Astrocyte (in vitro differentiated cells and primary cell): Measurements from ENCODE around the gene KPNA4. TPM values are rescaled to one million over a fixed set of nuclear protein-coding genes. Genes with fewer than 3 reads are reported as not detected.

Experiments used
- DNase-seq: peaks from one replicate; pipeline ENCODE4 v3.0.0-alpha.2; 2010; ENCODE audit warnings: low read depth
- FAIRE-seq: peaks from 2 replicates; lab custom pipeline; 2011; peaks lifted over from hg19 to GRCh38; lab: Jason Lieb, UNC
- H2AFZ ChIP-seq: 2 replicates; pipeline ENCODE4 v1.6.0; 2012; ENCODE audit warnings: low read depth, low read length, inconsistent platforms
- H3K27ac ChIP-seq: 2 replicates; pipeline ENCODE4 v1.5.1; 2011; ENCODE audit warnings: low read depth, low read length, inconsistent platforms
- H3K27me3 ChIP-seq: 2 replicates; pipeline ENCODE4 v1.6.0; 2011; ENCODE audit warnings: low read length, inconsistent platforms; ENCODE audit not compliant: insufficient read depth
- H3K36me3 ChIP-seq: 2 replicates; pipeline ENCODE4 v1.5.1; 2011; ENCODE audit warnings: low read length, inconsistent platforms; ENCODE audit not compliant: insufficient read depth
- H3K4me1 ChIP-seq: 2 replicates; pipeline ENCODE4 v1.5.1; 2011; ENCODE audit warnings: low read length, inconsistent platforms; ENCODE audit not compliant: insufficient read depth
- H3K4me2 ChIP-seq: 2 replicates; pipeline ENCODE4 v1.6.0; 2012; ENCODE audit warnings: low read length, inconsistent platforms
- H3K4me3 ChIP-seq: 2 replicates; pipeline ENCODE4 v1.5.1; 2011; ENCODE audit warnings: low read depth, mild to moderate bottlenecking, low read length, inconsistent platforms; ENCODE audit not compliant: insufficient read depth
- H3K79me2 ChIP-seq: 2 replicates; pipeline ENCODE4 v1.6.0; 2012; ENCODE audit warnings: mild to moderate bottlenecking, low read length, inconsistent platforms; ENCODE audit not compliant: insufficient read depth
- H3K9ac ChIP-seq: 2 replicates; pipeline ENCODE4 v1.6.0; 2012; ENCODE audit warnings: mild to moderate bottlenecking, low read length, inconsistent platforms
- H3K9me3 ChIP-seq: 2 replicates; pipeline ENCODE4 v1.5.1; 2012; ENCODE audit warnings: low read depth, mild to moderate bottlenecking, low read length, inconsistent platforms; ENCODE audit not compliant: insufficient read depth
- H4K20me1 ChIP-seq: 2 replicates; pipeline ENCODE4 v1.6.0; 2012; ENCODE audit warnings: low read length, inconsistent platforms; ENCODE audit not compliant: insufficient read depth
- H3K27ac Mint-ChIP-seq: one replicate; pipeline ENCODE4 v1.8.0; 2021; ENCODE audit warnings: mild to moderate bottlenecking, mixed read lengths; ENCODE audit not compliant: unreplicated experiment
- H3K27me3 Mint-ChIP-seq: one replicate; pipeline ENCODE4 v1.8.0; 2021; ENCODE audit warnings: low read depth, mixed read lengths; ENCODE audit not compliant: unreplicated experiment
- H3K36me3 Mint-ChIP-seq: one replicate; pipeline ENCODE4 v1.8.0; 2021; ENCODE audit warnings: low read depth, mixed read lengths; ENCODE audit not compliant: unreplicated experiment
- H3K4me1 Mint-ChIP-seq: one replicate; pipeline ENCODE4 v1.8.0; 2021; ENCODE audit warnings: low read depth, mixed read lengths; ENCODE audit not compliant: unreplicated experiment
- H3K4me3 Mint-ChIP-seq: one replicate; pipeline ENCODE4 v1.8.0; 2021; ENCODE audit warnings: mild to moderate bottlenecking, moderate library complexity, mixed read lengths; ENCODE audit not compliant: unreplicated experiment
- H3K9me3 Mint-ChIP-seq: one replicate; pipeline ENCODE4 v1.8.0; 2021; ENCODE audit warnings: mild to moderate bottlenecking, mixed read lengths; ENCODE audit not compliant: unreplicated experiment
- CTCF ChIP-seq: IDR thresholded peaks from 2 replicates; pipeline ENCODE4 v1.5.1; 2011; ENCODE audit warnings: low read depth, mild to moderate bottlenecking, inconsistent platforms, low read length, moderate library complexity; ENCODE audit not compliant: insufficient read depth
- EZH2 ChIP-seq: IDR thresholded peaks from 2 replicates; pipeline ENCODE4 v1.6.1; 2012; ENCODE audit warnings: mild to moderate bottlenecking, low read length, inconsistent platforms; ENCODE audit not compliant: insufficient read depth
- total RNA-seq: library from RNA; stranded (reverse); gene quantifications from 2 replicates; pipeline ENCODE4 v1.2.1, GENCODE V29; 2021

Gene KPNA4
- total RNA-seq, 1 donor from 2014 or later = 105 TPM

- H3K27ac ChIP-seq = peak overlapping the region; percentile 68
- peaks cover 39% of the 10 kb centered on the region for H3K4me1 ChIP-seq
- H3K4me1 Mint-ChIP-seq = no peaks in the 10 kb centered on the region
- H3K36me3 Mint-ChIP-seq = peaks cover 4% of the 10 kb centered on the region
- FAIRE-seq = no peak
- H3K27me3 ChIP-seq = no peaks in the 10 kb centered on the region
- H3K27ac Mint-ChIP-seq = no peak overlapping the region
- peak overlapping the region; percentile 79 for H3K4me2 ChIP-seq
- H3K9me3 ChIP-seq = peaks cover 9% of the 10 kb centered on the region
- H3K9ac ChIP-seq = no peak overlapping the region
- no peaks in the 10 kb centered on the region for H3K36me3 ChIP-seq
- H3K4me3 Mint-ChIP-seq = no peak overlapping the region
- TF ChIP-seq CTCF (no peak), EZH2 (no peak)
- peak; percentile 41 for DNase-seq
- H2AFZ ChIP-seq = no peak overlapping the region
- H3K9me3 Mint-ChIP-seq = peaks cover 23% of the 10 kb centered on the region
- H3K4me3 ChIP-seq = no peak overlapping the region
- H3K79me2 ChIP-seq = no peaks in the 10 kb centered on the region
- H4K20me1 ChIP-seq = no peaks in the 10 kb centered on the region
- H3K27me3 Mint-ChIP-seq = no peaks in the 10 kb centered on the region
Observed at GRCh38 chr3:160472344-160472743, 93.0 kb downstream of the KPNA4 start.

- Mint-ChIP-seq H3K4me3 (no peak overlapping the region), H3K36me3 (peaks cover 4% of the 10 kb centered on the region), H3K9me3 (peaks cover 23% of the 10 kb centered on the region), H3K27me3 (no peaks in the 10 kb centered on the region), H3K4me1 (no peaks in the 10 kb centered on the region), H3K27ac (no peak overlapping the region)
- no peak overlapping the region for H3K27ac ChIP-seq
- TF ChIP-seq EZH2 (no peak), CTCF (no peak)
- no peaks in the 10 kb centered on the region for H3K79me2 ChIP-seq
- no peak overlapping the region for H3K9ac ChIP-seq
- H3K4me3 ChIP-seq = no peak overlapping the region
- DNase-seq (no peak), FAIRE-seq (no peak)
- peaks cover 38% of the 10 kb centered on the region for H3K4me1 ChIP-seq
- peak overlapping the region; percentile 79 for H3K4me2 ChIP-seq
- peaks cover 9% of the 10 kb centered on the region for H3K9me3 ChIP-seq
- H2AFZ ChIP-seq = no peak overlapping the region
- H3K36me3 ChIP-seq = no peaks in the 10 kb centered on the region
- H3K27me3 ChIP-seq = no peaks in the 10 kb centered on the region
- no peaks in the 10 kb centered on the region for H4K20me1 ChIP-seq
Observed at GRCh38 chr3:160471892-160472291, 93.5 kb downstream of the KPNA4 start.

- H3K4me3 Mint-ChIP-seq = no peak overlapping the region
Observed at GRCh38 chr3:160470181-160470580, 95.2 kb downstream of the KPNA4 start.

More at GRCh38 chr3:160470181-160470580, 95.2 kb downstream of the KPNA4 start:
- Histone ChIP-seq H4K20me1 (no peaks in the 10 kb centered on the region), H3K9ac (no peak overlapping the region), H3K27ac (no peak overlapping the region), H3K27me3 (no peaks in the 10 kb centered on the region), H3K4me2 (no peak overlapping the region), H3K4me1 (peaks cover 34% of the 10 kb centered on the region), H3K4me3 (no peak overlapping the region), H3K9me3 (peaks cover 9% of the 10 kb centered on the region), H3K79me2 (no peaks in the 10 kb centered on the region), H3K36me3 (no peaks in the 10 kb centered on the region), H2AFZ (no peak overlapping the region)
- H3K27ac Mint-ChIP-seq = no peak overlapping the region
- H3K36me3 Mint-ChIP-seq = peaks cover 4% of the 10 kb centered on the region
- H3K27me3 Mint-ChIP-seq = no peaks in the 10 kb centered on the region
- TF ChIP-seq CTCF (no peak), EZH2 (no peak)
- no peaks in the 10 kb centered on the region for H3K4me1 Mint-ChIP-seq
- DNase-seq = no peak
- FAIRE-seq = no peak
- peaks cover 23% of the 10 kb centered on the region for H3K9me3 Mint-ChIP-seq
